Measurements from ENCODE around the gene WDR41.
"Not testable (repeated sequence)": the region's sequence is repeated elsewhere in the genome, so short reads cannot be mapped to it uniquely, and the experiment has no call there.

The WDR41 gene

DNA sequence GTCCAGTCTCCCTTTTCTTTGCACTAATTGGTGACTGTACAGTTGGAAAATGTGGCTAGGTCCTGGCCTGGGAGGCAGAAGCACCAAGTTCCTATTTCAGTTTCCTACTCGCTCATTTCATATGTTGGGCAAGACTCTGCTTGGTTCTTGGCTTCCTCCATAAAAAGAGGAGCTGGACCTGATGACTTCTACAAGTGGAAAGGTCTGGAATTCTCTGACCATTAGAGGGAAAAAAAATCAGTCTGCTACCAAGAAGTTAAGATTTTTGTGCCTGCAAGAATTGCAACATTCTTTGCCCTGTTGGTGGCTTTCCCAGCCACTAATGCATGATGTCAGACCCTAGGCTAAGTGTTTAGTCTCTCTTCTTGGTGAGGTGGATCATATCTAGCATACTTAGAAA, 91.5 kb downstream of the WDR41 start:
- no peak for DNase-seq

GRCh38 chr5:77398896-77399295, 93.2 kb downstream of the WDR41 start:
- peak; percentile 21 for DNase-seq

- no peak for DNase-seq
These were observed 93.7 kb downstream of the WDR41 start for GRCh38 chr5:77398458-77398857.

- no peak for DNase-seq
These were observed 94.3 kb downstream of the WDR41 start for GRCh38 chr5:77397686-77398292.

DNA sequence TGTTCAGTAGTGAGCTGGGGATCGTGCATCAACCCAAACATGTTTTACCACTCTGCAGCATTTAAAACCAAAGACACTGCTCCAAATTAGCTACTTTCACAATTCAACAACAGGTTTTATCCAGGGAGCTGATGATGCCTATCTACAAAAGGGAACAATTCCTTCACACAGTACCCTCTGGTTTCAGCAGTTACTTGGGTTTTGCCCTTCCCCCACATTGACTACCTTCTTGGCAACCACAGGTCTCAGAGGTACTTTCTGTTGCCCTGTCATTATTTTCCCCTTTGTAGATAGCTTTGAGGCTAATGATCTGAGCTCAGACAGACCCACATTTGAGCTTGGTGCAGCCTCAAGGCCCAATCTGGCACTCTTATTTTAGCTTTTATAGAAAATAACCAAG, 96.1 kb downstream of the WDR41 start:
- DNase-seq: no peak

GRCh38 chr5:77394064-77394715, 97.9 kb downstream of the WDR41 start:
- DNase-seq: no peak

GRCh38 chr5:77391240-77391765, 100.8 kb downstream of the WDR41 start:
- DNase-seq: no peak

GRCh38 chr5:77390795-77391194, 101.3 kb downstream of the WDR41 start:
- DNase-seq: peak; percentile 44

DNA sequence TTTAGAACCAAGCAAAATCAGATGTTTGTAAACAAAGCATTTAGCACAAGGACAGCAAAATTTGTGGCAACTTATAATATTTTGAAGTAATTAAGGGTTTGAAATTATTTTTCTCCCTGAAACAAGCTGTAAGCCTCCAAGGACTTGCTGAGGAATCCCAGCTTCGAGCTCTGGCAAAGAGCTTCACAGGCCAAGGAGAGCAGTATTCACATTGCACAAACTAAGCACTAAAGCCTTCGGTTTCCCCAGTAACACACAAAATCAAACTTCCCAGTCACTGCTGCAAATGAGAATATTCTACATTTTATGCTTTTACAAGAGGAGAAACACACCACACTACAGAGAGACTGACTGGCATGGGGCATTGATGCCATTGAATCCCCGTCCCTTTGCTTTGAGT, 101.9 kb downstream of the WDR41 start:
- DNase-seq: no peak

DNA sequence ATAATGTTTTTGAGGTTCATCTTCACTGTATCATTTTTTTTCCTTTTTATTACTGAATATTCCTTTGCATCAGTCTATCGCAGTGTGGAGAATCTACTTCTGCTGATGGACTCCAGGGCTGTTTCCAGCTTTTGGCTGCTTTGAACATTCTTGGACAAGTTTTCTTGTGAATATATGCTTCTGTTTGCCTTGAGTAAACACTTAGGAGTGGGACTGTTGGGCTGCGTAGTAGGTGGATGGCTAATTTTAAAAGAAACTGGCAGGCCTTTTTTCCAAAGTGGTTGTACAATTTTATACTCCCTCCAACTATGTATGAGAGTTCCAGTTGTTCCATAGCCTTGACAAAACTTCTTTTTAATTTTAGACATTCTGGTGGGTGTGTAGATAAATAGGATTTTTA, 102.4 kb downstream of the WDR41 start:
- DNase-seq: no peak

DNA sequence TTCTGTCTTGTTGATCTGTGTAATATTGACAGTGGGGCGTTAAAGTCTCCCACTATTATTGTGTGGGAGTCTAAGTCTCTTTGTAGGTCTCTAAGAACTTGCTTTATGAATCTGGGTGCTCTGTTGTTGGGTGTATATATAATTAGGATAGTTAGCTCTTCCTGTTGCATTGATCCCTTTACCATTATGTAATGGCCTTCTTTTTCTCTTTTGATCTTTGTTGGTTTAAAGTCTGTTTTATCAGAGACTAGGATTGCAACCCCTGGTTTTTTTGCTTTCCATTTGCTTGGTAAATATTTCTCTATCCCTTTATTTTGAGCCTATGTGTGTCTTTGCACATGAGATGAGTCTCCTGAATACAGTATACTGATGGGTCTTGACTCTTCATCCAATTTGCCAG, 105.8 kb downstream of the WDR41 start:
- not testable (repeated sequence) for DNase-seq

- not testable (repeated sequence) for DNase-seq
These were observed 108.8 kb downstream of the WDR41 start for GRCh38 chr5:77383336-77383735.

Measured in fibroblast of skin of abdomen (primary cell).